Neural progenitor cell (in vitro differentiated cells): Measurements from ENCODE around the gene DLG2. TPM values are rescaled to one million over a fixed set of nuclear protein-coding genes. Genes with fewer than 3 reads are reported as not detected.

ENCODE experiments used
- DNase-seq: peaks from one replicate; pipeline ENCODE4 v3.0.0-alpha.2; 2016; ENCODE audit warnings: low spot score
- H2AFZ ChIP-seq: fragments of 200-600 bp; sonication (generic); replicated peaks from 2 replicates; pipeline ENCODE4 v1.6.1; 2016; ENCODE audit warnings: antibody characterized with exemption
- H3F3A ChIP-seq: fragments of 200-600 bp; sonication (generic); 2 replicates; pipeline ENCODE4 v1.6.1; 2016; ENCODE audit warnings: antibody characterized with exemption, low read depth
- H3K27ac ChIP-seq: fragments of 200-600 bp; sonication (generic); 2 replicates; pipeline ENCODE4 v1.5.1; 2016; ENCODE audit warnings: mild to moderate bottlenecking
- H3K27me3 ChIP-seq: fragments of 200-600 bp; sonication (generic); 2 replicates; pipeline ENCODE4 v1.6.1; 2016; ENCODE audit warnings: mild to moderate bottlenecking, moderate library complexity
- H3K36me3 ChIP-seq: fragments of 200-600 bp; sonication (generic); 2 replicates; pipeline ENCODE4 v1.5.1; 2016
- H3K4me1 ChIP-seq: fragments of 200-600 bp; sonication (generic); 2 replicates; pipeline ENCODE4 v1.6.1; 2016; ENCODE audit warnings: mixed run types
- H3K4me2 ChIP-seq: fragments of 200-600 bp; sonication (generic); 2 replicates; pipeline ENCODE4 v1.6.1; 2016
- H3K4me3 ChIP-seq: fragments of 200-600 bp; sonication (generic); 2 replicates; pipeline ENCODE4 v1.5.1; 2016
- H3K79me2 ChIP-seq: fragments of 200-600 bp; sonication (generic); 2 replicates; pipeline ENCODE4 v1.6.1; 2016; ENCODE audit warnings: low read depth
- H3K9ac ChIP-seq: fragments of 200-600 bp; sonication (generic); 2 replicates; pipeline ENCODE4 v1.6.1; 2016
- H3K9me3 ChIP-seq: fragments of 200-600 bp; sonication (generic); 2 replicates; pipeline ENCODE4 v1.5.1; 2016; ENCODE audit warnings: low read depth
- H4K20me1 ChIP-seq: fragments of 200-600 bp; sonication (generic); 2 replicates; pipeline ENCODE4 v1.6.1; 2016; ENCODE audit warnings: low read depth
- H3K27ac Mint-ChIP-seq: 3 replicates; pipeline ENCODE4 v1.8.0; 2021; ENCODE audit warnings: mixed read lengths
- H3K27me3 Mint-ChIP-seq: 2 replicates; pipeline ENCODE4 v1.8.0; 2022; ENCODE audit warnings: low read depth, mild to moderate bottlenecking, inconsistent platforms, moderate library complexity, mixed read lengths; ENCODE audit not compliant: insufficient read depth
- H3K36me3 Mint-ChIP-seq: 3 replicates; pipeline ENCODE4 v1.8.0; 2021; ENCODE audit warnings: mixed read lengths
- H3K4me1 Mint-ChIP-seq: 3 replicates; pipeline ENCODE4 v1.8.0; 2021; ENCODE audit warnings: mixed read lengths
- H3K4me3 Mint-ChIP-seq: 3 replicates; pipeline ENCODE4 v1.8.0; 2021; ENCODE audit warnings: mild to moderate bottlenecking, moderate library complexity, mixed read lengths
- H3K9me3 Mint-ChIP-seq: 3 replicates; pipeline ENCODE4 v1.8.0; 2020; ENCODE audit warnings: mixed read lengths
- EZH2 ChIP-seq: fragments of 200-600 bp; sonication (generic); IDR thresholded peaks from 2 replicates; pipeline ENCODE4 v1.6.1; 2017; ENCODE audit warnings: antibody characterized with exemption, mild to moderate bottlenecking, moderate library complexity
- EZH2phosphoT487 ChIP-seq: fragments of 200-600 bp; sonication (generic); IDR thresholded peaks from 2 replicates; pipeline ENCODE4 v1.6.1; 2017; ENCODE audit warnings: antibody characterized with exemption
- total RNA-seq: library from RNA; depleted of rRNA; stranded (reverse); fragments of >200 nt; gene quantifications from 2 replicates; pipeline ENCODE4 v1.2.3, GENCODE V29; 2015; ENCODE audit warnings: low replicate concordance
- TF ChIP-seq, protein P1 (sequence below): fragments of 200-600 bp; sonication (generic); IDR thresholded peaks from 2 replicates; pipeline ENCODE4 v1.5.1; 2017; ENCODE audit warnings: antibody characterized with exemption, mild to moderate bottlenecking

DLG2 gene
- total RNA-seq, 1 donor from 2014 or later: 7.5 TPM

DNA sequence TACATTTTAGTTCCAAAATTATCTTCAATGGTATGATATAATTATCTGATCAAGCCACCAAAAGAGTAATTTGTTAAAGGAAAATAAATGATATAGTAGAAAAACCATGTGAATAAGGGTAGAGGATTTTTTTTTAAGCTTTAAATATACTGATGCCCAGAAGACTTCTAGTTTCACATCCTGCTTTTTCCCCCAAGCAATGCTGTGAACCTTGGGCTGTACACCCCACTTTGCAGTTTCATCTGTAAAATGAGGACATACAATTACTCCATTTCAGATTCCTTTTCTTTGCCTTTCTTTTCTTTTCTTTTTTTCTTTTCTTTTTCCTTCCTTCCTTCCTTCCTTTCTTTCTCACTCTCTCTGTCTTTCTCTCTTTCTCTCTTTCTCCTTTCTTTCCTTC is 1125.4 kb downstream of the DLG2 start:
- Histone ChIP-seq H3K36me3 (no peaks in the 10 kb centered on the region), H3K27ac (no peak overlapping the region), H3K9ac (no peak overlapping the region), H3K4me2 (no peak overlapping the region), H3K9me3 (no peaks in the 10 kb centered on the region), H3K79me2 (no peaks in the 10 kb centered on the region), H4K20me1 (no peaks in the 10 kb centered on the region), H3K27me3 (no peaks in the 10 kb centered on the region), H3K4me1 (no peaks in the 10 kb centered on the region), H2AFZ (no peak overlapping the region), H3K4me3 (no peak overlapping the region), H3F3A (no peaks in the 10 kb centered on the region)
- no peak for TF ChIP-seq EZH2
- TF ChIP-seq, protein P1, sequence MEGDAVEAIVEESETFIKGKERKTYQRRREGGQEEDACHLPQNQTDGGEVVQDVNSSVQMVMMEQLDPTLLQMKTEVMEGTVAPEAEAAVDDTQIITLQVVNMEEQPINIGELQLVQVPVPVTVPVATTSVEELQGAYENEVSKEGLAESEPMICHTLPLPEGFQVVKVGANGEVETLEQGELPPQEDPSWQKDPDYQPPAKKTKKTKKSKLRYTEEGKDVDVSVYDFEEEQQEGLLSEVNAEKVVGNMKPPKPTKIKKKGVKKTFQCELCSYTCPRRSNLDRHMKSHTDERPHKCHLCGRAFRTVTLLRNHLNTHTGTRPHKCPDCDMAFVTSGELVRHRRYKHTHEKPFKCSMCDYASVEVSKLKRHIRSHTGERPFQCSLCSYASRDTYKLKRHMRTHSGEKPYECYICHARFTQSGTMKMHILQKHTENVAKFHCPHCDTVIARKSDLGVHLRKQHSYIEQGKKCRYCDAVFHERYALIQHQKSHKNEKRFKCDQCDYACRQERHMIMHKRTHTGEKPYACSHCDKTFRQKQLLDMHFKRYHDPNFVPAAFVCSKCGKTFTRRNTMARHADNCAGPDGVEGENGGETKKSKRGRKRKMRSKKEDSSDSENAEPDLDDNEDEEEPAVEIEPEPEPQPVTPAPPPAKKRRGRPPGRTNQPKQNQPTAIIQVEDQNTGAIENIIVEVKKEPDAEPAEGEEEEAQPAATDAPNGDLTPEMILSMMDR: no peak
- no peak for TF ChIP-seq EZH2phosphoT487
- no peak for DNase-seq
- H3K9me3 Mint-ChIP-seq: no peaks in the 10 kb centered on the region
- H3K4me1 Mint-ChIP-seq: no peaks in the 10 kb centered on the region
- no peaks in the 10 kb centered on the region for H3K27me3 Mint-ChIP-seq
- no peak overlapping the region for H3K27ac Mint-ChIP-seq
- no peaks in the 10 kb centered on the region for H3K36me3 Mint-ChIP-seq
- no peak overlapping the region for H3K4me3 Mint-ChIP-seq

DNA sequence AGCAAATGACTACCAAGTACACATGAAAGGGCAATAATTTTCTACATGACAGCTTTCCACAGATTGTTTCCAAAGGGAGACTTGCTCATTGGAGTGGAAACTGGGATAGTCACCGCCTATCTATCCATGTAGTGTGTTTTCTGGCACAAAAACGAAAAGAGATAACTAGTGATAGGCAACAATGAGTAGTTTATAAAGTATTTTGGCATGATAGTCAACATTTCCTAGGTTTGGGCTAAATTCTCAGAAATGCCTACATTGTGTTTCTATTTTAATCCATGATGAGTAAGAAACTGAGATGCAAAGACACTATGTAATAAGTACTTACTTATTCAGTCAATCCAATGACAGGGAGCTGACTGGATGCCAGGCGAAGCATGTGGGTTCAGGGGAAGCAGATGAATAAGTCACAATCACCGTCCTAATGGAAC is 1129.1 kb downstream of the DLG2 start:
- H3K27ac ChIP-seq: no peak overlapping the region
- TF ChIP-seq EZH2: no peak
- no peak for TF ChIP-seq EZH2phosphoT487
- TF ChIP-seq, protein P1: no peak
- H3K4me2 ChIP-seq: no peak overlapping the region
- Mint-ChIP-seq H3K4me3 (no peak overlapping the region), H3K4me1 (no peaks in the 10 kb centered on the region), H3K27me3 (no peaks in the 10 kb centered on the region), H3K36me3 (no peaks in the 10 kb centered on the region), H3K9me3 (no peaks in the 10 kb centered on the region), H3K27ac (no peak overlapping the region)
- H3K36me3 ChIP-seq: no peaks in the 10 kb centered on the region
- no peaks in the 10 kb centered on the region for H3K4me1 ChIP-seq
- H3K4me3 ChIP-seq: no peak overlapping the region
- no peak for DNase-seq
- no peaks in the 10 kb centered on the region for H3K27me3 ChIP-seq
- no peaks in the 10 kb centered on the region for H3K79me2 ChIP-seq
- H4K20me1 ChIP-seq: no peaks in the 10 kb centered on the region
- H3F3A ChIP-seq: no peaks in the 10 kb centered on the region
- H3K9ac ChIP-seq: no peak overlapping the region
- H2AFZ ChIP-seq: no peak overlapping the region
- no peaks in the 10 kb centered on the region for H3K9me3 ChIP-seq

DNA sequence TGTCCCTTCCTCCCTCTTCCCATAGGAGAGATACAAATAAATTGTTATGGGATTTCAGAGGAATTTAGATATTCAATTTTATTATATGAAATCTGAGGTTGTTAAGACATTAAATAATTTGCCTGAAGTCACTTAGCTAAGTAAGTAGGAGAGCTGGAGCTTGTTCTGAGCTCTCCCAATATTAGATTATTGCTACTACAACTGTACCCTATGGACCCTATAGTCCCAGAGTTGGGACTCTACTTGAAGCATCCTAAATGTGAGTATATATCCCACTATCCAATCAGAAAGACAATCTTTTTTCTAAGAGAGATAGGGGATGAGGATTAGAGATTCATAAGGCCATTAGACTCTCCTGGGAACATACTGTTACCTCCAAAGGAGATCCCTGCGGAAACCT is 1130.0 kb downstream of the DLG2 start:
- H3K9ac ChIP-seq: no peak overlapping the region
- H3K27me3 Mint-ChIP-seq: no peaks in the 10 kb centered on the region
- H3K4me3 Mint-ChIP-seq: no peak overlapping the region
- no peaks in the 10 kb centered on the region for H3K9me3 ChIP-seq
- H3K27me3 ChIP-seq: no peaks in the 10 kb centered on the region
- no peaks in the 10 kb centered on the region for H3K4me1 ChIP-seq
- no peaks in the 10 kb centered on the region for H4K20me1 ChIP-seq
- no peaks in the 10 kb centered on the region for H3K36me3 ChIP-seq
- no peak overlapping the region for H3K27ac Mint-ChIP-seq
- H3K4me3 ChIP-seq: no peak overlapping the region
- no peak for DNase-seq
- no peaks in the 10 kb centered on the region for H3F3A ChIP-seq
- TF ChIP-seq EZH2phosphoT487 (no peak), EZH2 (no peak)
- TF ChIP-seq, protein P1: no peak
- H3K4me2 ChIP-seq: no peak overlapping the region
- H3K79me2 ChIP-seq: no peaks in the 10 kb centered on the region
- no peak overlapping the region for H2AFZ ChIP-seq
- no peaks in the 10 kb centered on the region for H3K9me3 Mint-ChIP-seq
- no peaks in the 10 kb centered on the region for H3K4me1 Mint-ChIP-seq
- H3K27ac ChIP-seq: no peak overlapping the region
- no peaks in the 10 kb centered on the region for H3K36me3 Mint-ChIP-seq
